Activated CD8-positive, alpha-beta memory T cell treated with anti-CD3 and anti-CD28 coated beads for 1 hour (primary cell): ENCODE results near the gene FOSB.
A peak's percentile ranks its signal among the peaks of the same experiment; 100 is the strongest.
"Not testable (repeated sequence)": the region's sequence is repeated elsewhere in the genome, so short reads cannot be mapped to it uniquely, and the experiment has no call there.

Experiments used
- DNase-seq, 2 donors: peaks; one replicate each; pipeline ENCODE4 v3.0.0-alpha.2; 2020; ENCODE audit warnings: low read depth in 1 of 2; ENCODE audit errors: extremely low read depth in 1 of 2

The FOSB gene

DNA sequence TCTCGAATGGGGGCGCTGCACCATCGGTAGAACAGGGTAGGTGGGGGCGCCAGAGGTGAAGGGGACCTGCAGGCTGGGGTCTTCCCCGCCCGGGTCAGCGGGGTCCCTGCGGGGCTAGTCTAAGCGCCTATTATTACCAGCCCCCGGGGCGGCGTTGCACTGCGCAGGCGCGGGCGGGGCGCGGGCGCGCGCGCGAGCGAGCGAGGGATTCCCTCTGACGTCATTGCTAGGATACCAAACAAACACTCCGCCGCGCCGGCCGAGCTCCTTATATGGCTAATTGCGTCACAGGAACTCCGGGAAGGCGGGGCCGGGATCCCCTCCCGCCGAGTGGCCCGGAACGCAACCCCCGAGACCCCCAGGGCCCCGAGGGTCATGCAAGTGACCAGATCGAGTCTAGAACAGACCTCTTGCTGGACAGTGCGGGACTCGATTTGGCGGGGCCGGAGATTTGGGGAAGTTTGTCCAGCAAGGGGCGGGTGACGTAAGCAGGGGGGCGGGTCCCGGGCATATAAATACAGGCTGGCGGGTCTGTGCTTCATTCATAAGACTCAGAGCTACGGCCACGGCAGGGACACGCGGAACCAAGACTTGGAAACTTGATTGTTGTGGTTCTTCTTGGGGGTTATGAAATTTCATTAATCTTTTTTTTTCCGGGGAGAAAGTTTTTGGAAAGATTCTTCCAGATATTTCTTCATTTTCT lies at the start of gene FOSB:
Gene FOSB (plus strand): TSS at position 541 of the 703 bp plus-strand sequence. CDS start 591 bp downstream, outside the sequence.
- peak; percentile 92 to 93 for DNase-seq

DNA sequence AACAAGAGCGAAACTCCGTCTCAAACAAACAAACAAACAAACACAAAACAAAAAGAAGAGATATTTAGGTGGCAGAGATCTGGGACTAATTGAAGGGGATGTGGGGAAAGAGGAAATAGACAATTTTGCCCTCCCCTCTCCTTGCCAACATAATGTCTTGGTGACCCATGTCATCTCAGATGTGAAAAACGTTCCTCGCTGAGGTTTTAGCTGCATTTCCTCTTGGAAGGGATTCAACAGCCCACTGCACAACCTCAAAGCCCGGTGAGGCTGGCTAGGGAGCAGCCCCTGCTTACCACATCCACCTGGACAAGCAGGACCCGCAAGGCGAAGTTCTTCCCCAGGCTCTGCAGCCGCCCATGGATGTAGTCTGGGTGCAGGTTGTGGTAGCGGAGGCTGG lies 49.0 kb upstream of the FOSB start:
- no peak for DNase-seq

DNA sequence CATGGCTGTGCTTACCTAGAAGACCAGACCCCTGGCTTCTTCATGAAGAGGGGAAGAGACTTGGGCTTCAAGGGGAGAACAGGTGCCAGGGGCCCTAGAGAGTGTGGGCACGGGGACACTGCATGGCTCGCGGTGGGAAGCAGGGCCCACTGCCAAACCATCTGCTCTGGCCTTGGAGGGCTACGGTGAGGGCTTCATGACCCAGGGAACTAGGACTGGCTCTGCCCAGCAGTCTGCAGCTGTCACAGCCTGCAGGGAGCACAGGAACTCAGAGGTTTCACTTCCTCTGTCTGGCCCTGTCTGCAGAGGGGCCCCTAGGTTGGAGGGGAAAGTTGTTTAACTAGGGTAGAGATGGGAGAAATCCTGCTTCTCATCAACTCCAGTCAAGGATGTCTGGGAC lies 48.4 kb upstream of the FOSB start:
- DNase-seq, result no peak

DNA sequence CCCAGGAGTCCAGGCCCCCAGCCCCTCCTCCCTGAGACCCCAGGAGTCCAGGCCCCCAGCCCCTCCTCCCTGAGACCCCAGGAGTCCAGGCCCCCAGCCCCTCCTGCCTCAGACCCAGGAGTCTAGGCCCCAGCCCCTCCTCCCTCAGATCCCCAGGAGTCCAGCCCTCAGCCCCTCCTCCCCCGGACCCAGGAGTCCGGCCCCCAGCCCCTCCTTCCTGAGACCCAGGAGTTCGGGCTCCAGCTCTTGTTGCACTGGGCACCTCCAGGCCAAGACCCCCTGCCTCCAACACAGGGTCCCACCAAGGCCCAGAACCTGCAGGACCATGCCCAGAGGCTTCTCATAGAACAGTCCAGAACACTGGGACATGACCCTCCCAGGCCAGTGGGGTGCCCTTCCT lies 47.9 kb upstream of the FOSB start:
- no peak for DNase-seq

DNA sequence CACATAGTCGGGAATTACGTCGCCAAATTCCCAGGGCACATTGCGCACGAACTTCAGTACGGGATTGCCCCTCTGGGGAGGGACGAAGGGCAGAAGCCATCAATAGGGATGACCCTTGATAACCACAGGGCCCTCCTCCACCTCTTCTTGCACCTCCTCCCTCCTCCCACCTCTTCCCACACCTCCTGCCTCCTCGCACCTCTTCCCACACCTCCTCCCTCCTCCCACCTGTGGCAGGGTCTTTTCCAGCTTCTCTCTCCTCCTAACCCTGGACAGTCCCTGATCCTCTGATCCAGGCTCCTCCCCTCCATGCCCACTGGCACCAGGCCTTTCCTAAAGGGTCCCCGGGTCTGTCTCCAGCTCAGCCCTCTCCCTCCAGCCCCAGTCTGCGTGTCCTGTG lies 47.4 kb upstream of the FOSB start:
- no peak for DNase-seq

DNA sequence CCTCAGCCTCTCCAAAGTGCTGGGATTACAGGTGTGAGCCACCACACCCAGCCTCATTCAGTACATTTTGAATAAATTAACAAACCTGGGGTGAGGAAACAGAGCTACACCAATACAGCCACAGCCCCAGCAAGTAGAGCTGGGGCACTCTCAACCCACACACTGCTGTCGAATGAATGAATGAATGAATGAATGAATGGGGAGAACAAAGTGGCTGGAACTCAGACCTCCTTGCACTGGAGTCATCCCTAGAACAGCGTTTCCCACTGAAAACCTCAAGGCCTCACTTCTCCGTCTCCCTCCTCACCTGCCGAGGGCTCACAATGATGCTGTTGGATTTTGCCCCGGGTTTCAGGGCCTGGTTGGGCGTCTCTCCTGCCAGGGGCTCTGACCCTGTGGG lies 46.9 kb upstream of the FOSB start:
- DNase-seq, result no peak

DNA sequence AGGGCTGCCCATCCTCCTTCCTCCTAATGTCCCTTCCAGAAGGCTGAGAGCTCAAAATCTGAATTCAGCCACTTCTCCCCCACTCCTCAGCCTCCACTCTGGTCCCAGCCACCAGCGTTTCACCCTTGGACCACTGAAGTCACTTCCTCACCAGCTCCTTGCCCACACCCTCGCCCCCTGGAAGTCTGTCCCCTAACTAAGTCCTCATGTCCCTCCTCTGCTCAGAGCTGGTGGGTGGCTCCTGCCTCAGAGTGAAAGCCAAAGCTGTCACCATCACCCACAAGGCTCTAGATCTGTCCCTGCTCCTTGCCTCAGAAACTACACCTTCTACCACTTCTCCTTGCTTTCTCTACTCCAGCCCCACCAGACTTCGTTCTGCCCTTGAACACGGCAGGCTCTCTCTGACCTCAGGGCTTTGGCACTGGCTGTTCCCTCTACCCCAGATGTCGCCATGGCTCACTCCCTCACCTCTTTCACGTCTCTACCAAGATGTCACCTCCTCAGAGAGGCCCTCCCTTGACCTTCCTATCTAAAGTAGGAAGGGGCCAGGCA lies 45.8 kb upstream of the FOSB start:
- no peak for DNase-seq

DNA sequence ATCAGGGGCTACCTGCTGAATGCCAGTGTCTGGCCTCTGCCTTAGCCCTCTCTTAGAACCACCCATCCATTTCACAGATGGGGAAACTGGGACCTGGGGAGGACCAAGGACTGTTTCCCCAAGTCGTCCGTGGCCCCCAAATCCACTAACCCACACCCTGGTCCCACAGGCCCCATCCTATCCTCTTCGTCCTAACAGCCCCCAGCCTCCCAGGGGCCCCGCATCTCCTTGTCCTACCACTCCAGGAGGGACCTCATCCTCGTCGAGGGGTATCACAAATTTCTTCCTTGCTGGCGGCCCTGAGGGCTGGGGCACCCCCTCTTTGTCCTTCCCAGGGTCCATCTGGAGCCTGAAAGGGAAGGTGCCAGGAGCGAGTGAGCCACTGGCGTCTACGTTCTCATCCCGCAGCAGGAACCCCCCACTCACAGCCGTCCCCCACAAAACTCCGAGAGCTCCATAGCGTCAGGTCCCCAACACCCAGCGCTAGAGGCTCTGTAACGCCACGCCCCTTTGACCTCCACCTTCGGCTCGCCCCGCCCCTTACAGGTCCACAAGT lies 44.7 kb upstream of the FOSB start:
- DNase-seq, result peak; percentile 61 to 68

DNA sequence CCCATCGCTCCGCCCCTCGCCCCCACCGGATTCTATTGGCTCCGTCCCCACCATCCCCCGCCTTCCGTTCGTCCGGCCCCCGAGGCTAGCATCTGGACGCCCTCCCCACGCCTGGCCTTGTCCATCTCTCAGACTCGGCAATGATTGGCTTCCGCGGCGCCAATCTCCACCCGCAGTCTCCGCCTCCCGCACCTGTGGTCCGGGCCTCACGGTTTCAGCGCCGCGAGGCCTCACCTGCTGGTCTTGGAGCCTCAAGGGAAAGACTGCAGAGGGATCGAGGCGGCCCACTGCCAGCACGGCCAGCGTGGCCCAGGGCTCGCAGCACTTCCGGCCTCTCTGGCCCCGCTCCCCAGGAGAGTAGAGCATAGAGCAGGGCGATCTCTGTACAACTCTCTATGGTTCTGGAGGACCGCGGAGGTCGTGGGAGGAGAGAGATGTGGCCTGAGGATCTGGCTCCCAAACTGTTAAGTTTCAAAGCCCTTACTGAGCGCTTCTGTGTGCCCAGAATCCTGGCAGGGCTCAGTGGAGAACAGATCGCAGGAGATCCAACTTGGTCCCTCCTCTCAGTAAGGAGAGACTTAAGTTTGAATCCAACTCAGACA lies 44.1 kb upstream of the FOSB start, which contains the start of gene ERCC1:
Gene ERCC1 (minus strand): TSS at position 329 of the 602 bp plus-strand sequence. CDS start 543 bp downstream, outside the sequence.
- no peak for DNase-seq

DNA sequence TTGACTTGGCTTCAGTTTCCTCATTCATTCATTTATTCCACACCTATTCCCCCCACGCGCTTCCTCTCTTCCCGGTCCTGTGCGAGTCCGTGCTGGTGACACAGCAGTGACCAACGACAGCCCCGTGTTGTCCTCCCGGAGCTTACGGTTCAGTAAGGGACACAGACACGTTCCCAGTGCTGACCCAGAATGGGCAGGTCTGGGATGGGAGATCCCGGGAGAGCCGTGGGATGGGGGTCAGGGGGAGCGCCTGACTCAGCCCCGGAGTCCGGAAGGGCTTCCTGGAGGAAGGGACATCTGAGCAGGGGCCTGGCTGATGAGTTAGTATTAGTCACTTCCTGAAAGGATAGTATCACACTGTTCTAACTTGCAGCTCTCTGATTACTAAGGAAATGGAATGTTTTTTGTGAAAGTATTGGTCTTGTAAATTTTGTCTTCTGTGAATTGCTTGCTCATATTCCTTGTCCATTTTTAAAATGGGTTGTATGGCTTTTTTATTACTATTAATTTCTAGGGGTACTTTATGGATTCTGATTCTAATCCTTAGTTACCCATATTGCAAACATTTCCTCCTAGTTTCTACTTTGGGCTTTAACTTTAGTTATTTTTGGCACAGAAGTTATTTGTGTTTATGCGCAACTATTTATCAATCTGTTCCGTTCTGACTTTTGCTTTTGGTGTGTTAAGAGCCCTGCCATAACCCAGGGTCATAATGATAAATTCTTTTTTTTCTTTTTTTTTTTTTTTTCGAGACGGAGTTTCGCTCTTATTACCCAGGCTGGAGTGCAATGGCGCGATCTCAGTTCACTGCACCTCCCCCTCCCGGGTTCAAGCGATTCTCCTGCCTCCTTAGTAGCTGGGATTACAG lies 43.4 kb upstream of the FOSB start:
- no peak for DNase-seq

DNA sequence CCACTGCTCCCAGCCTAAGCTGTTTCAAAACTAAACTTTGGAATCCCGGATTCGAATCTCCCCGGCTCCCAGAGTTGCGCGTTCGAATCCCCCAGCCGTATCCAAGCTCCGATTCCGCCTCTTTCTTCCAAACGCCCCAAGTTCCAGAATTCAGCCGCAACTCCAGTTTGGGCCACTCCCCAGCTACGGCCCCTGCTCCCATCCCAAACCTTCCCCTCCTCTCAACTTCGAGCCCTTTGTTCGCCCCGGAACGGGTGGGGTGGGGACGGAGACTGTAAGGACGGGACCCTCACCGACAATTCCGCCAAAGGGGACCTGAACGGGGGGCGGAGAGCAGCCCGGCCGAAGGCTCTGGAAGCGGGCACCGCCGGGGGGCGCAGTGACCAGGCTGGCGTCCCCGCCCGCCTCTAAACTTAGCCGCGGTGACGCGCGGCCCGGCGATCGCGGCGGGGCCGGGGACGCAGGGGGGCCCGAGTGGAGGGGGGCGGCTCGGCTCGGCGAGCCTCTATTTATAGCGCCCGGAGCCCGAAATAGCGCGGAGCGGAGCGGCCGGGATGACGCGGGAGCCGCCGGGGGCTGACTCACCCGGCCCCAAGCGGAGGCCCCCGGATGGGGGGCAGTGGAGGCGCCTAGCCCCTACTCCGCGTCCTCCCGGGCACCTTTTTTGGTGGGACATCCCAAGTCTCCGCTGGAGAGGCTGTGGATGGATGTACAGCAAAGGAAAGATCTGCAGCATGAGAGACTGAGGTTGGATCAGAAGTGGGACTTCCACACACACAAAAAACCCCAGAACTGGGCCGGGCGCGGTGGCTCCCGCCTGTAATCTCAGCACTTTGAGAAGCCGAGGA lies 39.2 kb upstream of the FOSB start:
- DNase-seq, result no peak

DNA sequence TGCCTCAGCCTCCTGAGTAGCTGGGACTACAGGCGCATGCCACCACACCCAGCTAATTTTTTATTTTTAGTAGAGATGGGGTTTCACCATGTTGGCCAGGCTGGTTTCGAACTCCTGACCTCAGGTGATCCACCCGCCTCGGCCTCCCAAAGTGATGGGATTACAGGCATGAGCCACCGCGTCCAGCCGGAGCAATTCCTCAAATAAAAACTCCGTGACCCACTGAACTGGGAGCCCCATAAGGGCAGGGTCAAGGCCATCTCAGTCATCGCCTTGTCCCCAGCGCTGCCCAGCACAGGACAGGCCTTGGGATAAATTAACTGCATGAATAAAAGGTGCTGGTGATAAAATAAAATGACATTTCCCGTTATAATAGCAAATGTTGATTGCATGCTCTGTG lies 37.9 kb upstream of the FOSB start:
- DNase-seq, result not testable (repeated sequence)

DNA sequence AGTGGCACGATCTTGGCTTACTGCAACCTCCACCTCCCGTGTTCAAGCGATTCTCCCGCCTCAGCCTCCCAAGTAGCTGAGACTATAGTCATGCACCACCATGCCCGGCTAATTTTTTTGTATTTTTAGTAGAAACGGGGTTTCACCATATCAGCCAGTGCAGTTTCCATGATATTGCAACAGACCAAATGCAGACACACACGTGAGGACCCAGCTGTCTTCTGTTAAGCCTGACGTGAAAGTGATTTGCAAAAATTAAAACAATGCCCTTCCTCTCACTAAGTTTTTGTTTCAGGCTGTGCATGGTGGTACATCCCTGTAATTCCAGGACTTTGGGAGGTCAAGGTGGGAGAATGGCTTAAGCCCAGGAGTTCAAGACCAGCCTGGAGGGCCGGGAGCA lies 36.8 kb upstream of the FOSB start:
- not testable (repeated sequence) for DNase-seq

DNA sequence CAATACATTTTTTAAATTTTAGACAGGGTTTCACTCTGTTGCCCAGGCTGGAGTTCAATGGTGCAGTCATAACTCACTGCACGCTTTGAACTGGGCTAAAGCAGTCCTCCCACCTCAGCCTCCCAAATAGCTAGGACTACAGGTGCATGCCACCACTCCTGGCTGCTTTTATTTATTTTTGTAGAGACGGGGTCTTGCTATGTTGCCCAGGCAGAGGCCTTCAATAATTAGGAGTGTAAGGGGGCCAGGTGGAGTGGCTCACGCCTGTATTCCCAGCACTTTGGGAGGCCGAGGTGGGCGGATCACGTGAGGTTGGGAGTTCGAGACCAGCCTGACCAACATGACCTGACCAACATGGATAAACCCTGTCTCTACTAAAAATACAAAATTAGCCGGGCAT lies 35.3 kb upstream of the FOSB start:
- not testable (repeated sequence) for DNase-seq

DNA sequence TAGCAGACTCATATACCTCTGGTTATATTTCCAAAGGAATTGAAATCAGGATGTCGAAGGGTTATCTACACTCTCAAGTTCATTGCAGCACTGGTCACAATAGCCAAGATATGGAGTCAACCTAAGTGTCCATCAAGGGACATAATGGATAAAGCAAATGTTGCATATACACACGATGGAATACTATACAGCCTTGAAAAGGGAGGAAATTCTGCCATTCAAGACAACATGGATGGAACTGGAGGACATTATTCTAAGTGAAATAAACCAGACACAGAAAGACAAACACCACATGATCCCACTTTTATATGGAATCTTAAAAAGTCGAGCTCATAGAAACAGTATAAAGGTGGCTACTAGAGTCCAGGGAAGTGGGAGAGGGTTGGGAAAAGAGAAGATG lies 30.5 kb upstream of the FOSB start:
- no peak for DNase-seq

DNA sequence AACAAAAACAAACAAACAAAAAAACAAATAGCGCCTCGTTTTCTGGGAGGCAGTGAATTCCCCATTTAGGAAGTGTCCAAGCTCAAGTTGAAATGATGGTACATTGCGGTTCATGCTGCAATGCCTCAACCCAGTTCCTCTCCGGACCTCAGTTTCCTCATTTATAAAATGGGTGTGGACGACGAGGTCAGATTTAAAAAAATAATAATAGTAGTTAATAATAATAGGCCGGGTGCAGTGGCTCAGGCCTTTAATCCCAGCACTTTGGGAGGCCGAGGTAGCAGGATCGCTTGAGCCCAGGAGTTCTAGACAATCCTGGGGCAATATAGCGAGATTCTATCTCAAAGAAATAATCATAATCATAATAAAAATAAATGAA lies 28.6 kb upstream of the FOSB start:
- DNase-seq, result no peak

DNA sequence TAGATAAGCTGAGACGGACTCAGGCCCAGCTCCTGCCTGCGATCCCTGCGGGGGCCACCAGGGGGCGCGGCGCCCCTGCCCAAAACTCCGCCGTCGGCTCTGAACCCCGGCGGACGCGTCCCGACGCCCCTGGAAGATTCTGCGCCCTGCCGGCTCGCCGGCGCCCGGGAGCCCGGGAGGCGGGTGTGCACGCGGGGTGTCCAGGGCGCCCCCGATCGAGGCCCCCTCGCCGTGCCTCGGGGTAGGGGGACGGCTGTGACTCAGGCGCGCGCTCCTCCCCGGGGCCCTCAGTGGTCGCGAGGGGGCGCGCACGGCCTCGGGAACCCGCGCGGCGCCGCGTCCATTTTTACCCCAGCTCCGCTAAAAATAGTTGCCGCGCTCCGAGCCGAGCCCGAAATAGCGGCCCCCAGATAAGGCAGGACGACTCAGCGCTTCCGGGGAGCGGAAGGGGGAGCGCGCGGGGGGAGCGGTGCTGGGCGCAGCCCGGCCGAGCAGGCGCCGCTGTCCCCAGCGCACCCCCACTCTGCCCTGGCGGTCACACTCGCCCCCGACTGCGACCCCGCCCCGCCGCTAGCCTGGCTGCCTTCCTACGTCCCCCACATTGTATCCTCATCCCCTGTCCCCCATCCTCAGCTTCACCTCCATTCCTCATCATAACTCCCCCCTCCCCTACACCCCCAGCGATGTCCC lies 28.1 kb upstream of the FOSB start:
- DNase-seq, result peak; percentile 68 to 78

DNA sequence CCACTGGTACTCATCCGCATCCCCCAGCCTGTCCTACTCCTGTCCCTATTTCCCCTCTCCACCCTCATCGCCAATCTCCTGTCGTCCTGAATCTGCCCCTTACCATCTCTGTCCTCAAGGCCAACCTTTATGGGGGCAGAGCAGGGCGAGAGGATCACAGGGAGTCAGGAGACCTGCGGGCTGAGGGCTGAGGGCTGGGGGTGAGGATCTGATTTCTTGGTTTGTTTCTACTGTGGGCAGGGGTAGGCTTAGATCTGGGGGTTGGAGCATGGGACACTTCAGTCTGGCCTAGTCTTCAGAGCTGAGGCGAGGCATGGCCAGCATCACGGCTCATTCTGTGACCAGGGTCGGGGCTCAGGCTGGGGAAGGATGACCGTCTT lies 27.5 kb upstream of the FOSB start:
- DNase-seq, result no peak

DNA sequence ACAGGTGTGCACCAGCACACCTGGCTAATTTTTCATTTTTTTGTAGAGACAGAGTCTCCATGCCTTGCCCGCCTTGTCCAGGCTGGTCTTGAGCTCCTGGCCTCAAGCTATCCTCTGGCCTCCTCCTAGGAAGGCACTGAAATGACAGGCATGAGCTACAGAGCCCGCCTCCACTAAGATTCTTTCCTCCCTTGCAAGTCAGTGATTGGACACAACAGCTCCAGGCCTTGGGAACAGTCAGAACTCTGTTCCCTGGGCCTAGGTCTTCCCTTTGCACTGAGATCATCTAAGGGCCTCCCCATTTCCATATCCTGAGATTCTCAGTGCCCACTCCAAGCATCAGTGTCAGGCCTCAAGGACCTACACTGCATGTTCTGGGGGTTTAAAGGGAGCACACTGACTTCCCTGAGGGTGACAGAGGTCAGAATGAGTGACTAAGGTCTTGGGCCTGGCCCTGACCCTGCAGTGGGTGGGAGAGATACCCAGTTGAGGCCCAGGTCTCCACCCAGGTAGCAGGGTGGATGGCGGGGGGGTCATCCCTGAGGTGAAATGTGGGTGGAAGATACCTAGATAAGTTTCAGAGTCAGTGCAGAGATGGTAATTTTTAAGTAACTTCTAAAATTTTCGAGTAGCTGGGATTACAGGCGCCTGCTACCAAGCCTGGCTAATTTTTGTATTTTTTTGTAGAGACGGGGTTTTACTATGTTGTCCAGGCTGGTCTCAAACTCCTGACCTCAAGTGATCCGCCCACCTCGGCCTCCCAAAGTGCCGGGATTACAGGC lies 26.7 kb upstream of the FOSB start:
- DNase-seq, result no peak
